ENCODE data around the gene PSME3. TPM values are rescaled to one million over a fixed set of nuclear protein-coding genes. Genes with fewer than 3 reads are reported as not detected.
A peak's percentile ranks its signal among the peaks of the same experiment; 100 is the strongest.

Gene PSME3
- total and polyA plus RNA-seq, 2 experiments from 2014 or later = 93.5 to 178 TPM

- H3K27me3 Mint-ChIP-seq (ENCODE audit: insufficient read depth, low read depth, poor library complexity) = peaks cover 4% of the 10 kb centered on the region
- H3K36me3 Mint-ChIP-seq (ENCODE audit: low read depth) = no peaks in the 10 kb centered on the region; the same call in 1 of the 3 replicates
- Histone ChIP-seq H3K4me2 (no peak overlapping the region), H3K4me1 (ENCODE audit: insufficient read depth) (no peaks in the 10 kb centered on the region), H3K9me2 (ENCODE audit: insufficient read depth) (no peaks in the 10 kb centered on the region), H3K36me3 (ENCODE audit: insufficient read depth) (no peaks in the 10 kb centered on the region), H3K4me3 (no peak overlapping the region), H4K20me1 (replicated peaks; ENCODE audit: insufficient read depth) (no peaks in the 10 kb centered on the region), H2AFZ (no peak overlapping the region), H3K27me3 (ENCODE audit: insufficient read depth) (no peaks in the 10 kb centered on the region), H3F3A (replicated peaks; ENCODE audit: low read depth) (no peaks in the 10 kb centered on the region), H3K79me2 (replicated peaks; ENCODE audit: insufficient read depth) (no peaks in the 10 kb centered on the region), H3K27ac (ENCODE audit: low read depth) (no peak overlapping the region)
- DNase-seq (ENCODE audit: low spot score) (no peak), ATAC-seq (peak; percentile 89)
- H3K27ac Mint-ChIP-seq = no peak overlapping the region
- no peaks in the 10 kb centered on the region for H3K4me1 Mint-ChIP-seq
- no peak overlapping the region for H3K4me3 Mint-ChIP-seq
- H3K9me3 Mint-ChIP-seq = no peaks in the 10 kb centered on the region; the same call in 1 of the 3 replicates
- no peak for TF ChIP-seq ZNF462 (CRISPR knock-in tag; IDR thresholded peaks at IDR 0.05)
- TF ChIP-seq ZNF331 (CRISPR knock-in tag; IDR thresholded peaks at IDR 0.05; ENCODE audit: low read depth) = no peak
These were observed 24.2 kb downstream of the PSME3 start for GRCh38 chr17:42857389-42857788.

- H2AFZ ChIP-seq = no peak overlapping the region
- no peaks in the 10 kb centered on the region for H3K27me3 ChIP-seq (ENCODE audit: insufficient read depth)
- Mint-ChIP-seq H3K4me3 (no peak overlapping the region), H3K36me3 (ENCODE audit: low read depth) (peaks cover 3% of the 10 kb centered on the region; the same call in 1 of the 3 replicates), H3K4me1 (peaks cover 11% of the 10 kb centered on the region), H3K9me3 (peaks cover 11% of the 10 kb centered on the region), H3K27me3 (ENCODE audit: insufficient read depth, low read depth, poor library complexity) (peaks cover 5% of the 10 kb centered on the region), H3K27ac (no peak overlapping the region)
- H3K4me3 ChIP-seq = no peak overlapping the region
- H3K4me2 ChIP-seq = no peak overlapping the region
- no peak for DNase-seq (ENCODE audit: low spot score)
- no peaks in the 10 kb centered on the region for H3K9me2 ChIP-seq (ENCODE audit: insufficient read depth)
- no peaks in the 10 kb centered on the region for H3K79me2 ChIP-seq (replicated peaks; ENCODE audit: insufficient read depth)
- no peak for ATAC-seq
- H3K4me1 ChIP-seq (ENCODE audit: insufficient read depth) = 0 out of 2 replicates have a peak, but pooled peaks cover 4% of the 10 kb centered on the region
- H4K20me1 ChIP-seq (replicated peaks; ENCODE audit: insufficient read depth) = no peaks in the 10 kb centered on the region
- H3F3A ChIP-seq (replicated peaks; ENCODE audit: low read depth) = no peaks in the 10 kb centered on the region
- no peaks in the 10 kb centered on the region for H3K36me3 ChIP-seq (ENCODE audit: insufficient read depth)
- H3K27ac ChIP-seq (ENCODE audit: low read depth) = no peak overlapping the region
- TF ChIP-seq REST (IDR thresholded peaks at IDR 0.05; ENCODE audit: unreplicated experiment) (no peak), ETS1 (IDR thresholded peaks at IDR 0.05) (no peak), POLR2AphosphoS5 (IDR thresholded peaks at IDR 0.05; ENCODE audit: low read depth) (no peak), ZNF114 (CRISPR knock-in tag; IDR thresholded peaks at IDR 0.05) (no peak), CTCF (conservative IDR thresholded peaks at IDR 0.05; ENCODE audit: low read depth in 2 of 2) (no peak), STAT1 (IDR thresholded peaks at IDR 0.05; ENCODE audit: unreplicated experiment) (no peak), EZH2 (IDR thresholded peaks at IDR 0.05; ENCODE audit: low read depth, unreplicated experiment) (no peak), JUNB (IDR thresholded peaks at IDR 0.05; ENCODE audit: unreplicated experiment) (no peak)
These were observed 32.5 kb downstream of the PSME3 start for GRCh38 chr17:42865638-42866094.

Data from GM23338 (cell line).